Keratinocyte (primary cell): ENCODE results near the gene PTPRU. TPM values are rescaled to one million over a fixed set of nuclear protein-coding genes. Genes with fewer than 3 reads are reported as not detected.

Source experiments
- DNase-seq: peaks from one replicate; pipeline ENCODE4 v3.0.0-alpha.2; 2011; ENCODE audit warnings: low read depth, missing footprints, low spot score
- FAIRE-seq: peaks from 2 replicates; lab custom pipeline; 2011; peaks lifted over from hg19 to GRCh38; lab: Jason Lieb, UNC
- H2AFZ ChIP-seq: 2 replicates; pipeline ENCODE4 v1.6.0; 2012; ENCODE audit warnings: low read length, control low read depth, inconsistent platforms; ENCODE audit not compliant: control insufficient read depth
- H3K27ac ChIP-seq: 2 replicates; pipeline ENCODE4 v1.5.1; 2011; ENCODE audit warnings: low read length; ENCODE audit not compliant: control insufficient read depth, insufficient read depth
- H3K27me3 ChIP-seq: 3 replicates; pipeline ENCODE4 v1.6.0; 2011; ENCODE audit warnings: low read length; ENCODE audit not compliant: control insufficient read depth, insufficient read depth; ENCODE audit errors: extremely low read depth
- H3K36me3 ChIP-seq, 2 experiments: 2 replicates in 1 of 2; 3 replicates in 1 of 2; pipeline ENCODE4 v1.5.1; 2011; ENCODE audit warnings: low read length in 2 of 2, mild to moderate bottlenecking in 1 of 2; ENCODE audit not compliant: control insufficient read depth in 2 of 2, insufficient read depth in 2 of 2; ENCODE audit errors: extremely low read depth in 1 of 2
- H3K4me1 ChIP-seq: 3 replicates; pipeline ENCODE4 v1.5.1; 2011; ENCODE audit warnings: low read length; ENCODE audit not compliant: control insufficient read depth, insufficient read depth; ENCODE audit errors: extremely low read depth
- H3K4me2 ChIP-seq: 3 replicates; pipeline ENCODE4 v1.6.0; 2011; ENCODE audit warnings: low read depth, low read length; ENCODE audit not compliant: control insufficient read depth, insufficient read depth; ENCODE audit errors: extremely low read depth
- H3K4me3 ChIP-seq, 3 experiments: fragments of 200-600 bp in 1 of 3; sonication (generic) in 1 of 3; 2 replicates in 2 of 3; 3 replicates in 1 of 3; pipeline ENCODE4 v1.5.1; 2011 to 2016; ENCODE audit warnings: low read length in 3 of 3, mild to moderate bottlenecking in 3 of 3, control low read depth in 2 of 3, inconsistent platforms in 1 of 3, low read depth in 1 of 3, mixed read lengths in 1 of 3, mixed run types in 1 of 3, moderate library complexity in 1 of 3; ENCODE audit not compliant: control insufficient read depth in 2 of 3, insufficient read depth in 2 of 3; ENCODE audit errors: extremely low read depth in 1 of 3
- H3K79me2 ChIP-seq: 2 replicates; pipeline ENCODE4 v1.6.0; 2012; ENCODE audit warnings: low read length; ENCODE audit not compliant: control insufficient read depth, insufficient read depth
- H3K9ac ChIP-seq: 3 replicates; pipeline ENCODE4 v1.6.0; 2011; ENCODE audit warnings: low read length; ENCODE audit not compliant: control insufficient read depth, insufficient read depth; ENCODE audit errors: extremely low read depth
- H3K9me1 ChIP-seq: 3 replicates; pipeline ENCODE4 v1.6.0; 2011; ENCODE audit warnings: low read length; ENCODE audit not compliant: control insufficient read depth, insufficient read depth; ENCODE audit errors: extremely low read depth
- H3K9me3 ChIP-seq: 2 replicates; pipeline ENCODE4 v1.5.1; 2012; ENCODE audit warnings: low read depth, low read length; ENCODE audit not compliant: control insufficient read depth
- H4K20me1 ChIP-seq: 3 replicates; pipeline ENCODE4 v1.6.0; 2011; ENCODE audit warnings: low read length; ENCODE audit not compliant: control insufficient read depth, insufficient read depth; ENCODE audit errors: extremely low read depth
- EZH2 ChIP-seq: IDR thresholded peaks from one replicate; pipeline ENCODE4 v1.6.1; 2012; ENCODE audit warnings: inconsistent platforms, mild to moderate bottlenecking, low read length, moderate library complexity
- dilution Hi-C: fragments of 300-500 bp; cut with MboI; formaldehyde crosslinking; loops from one replicate; pipeline ENCODE4 v1.7.0; 2020; ENCODE audit warnings: low sequenced_read_pairs; ENCODE audit not compliant: extremely low pct_ligation_motif_present
- polyA plus RNA-seq, 5 experiments: library from polyadenylated mRNA; depleted of rRNA in 3 of 5; stranded (reverse) in 3 of 5; stranded (forward) in 1 of 5; unstranded in 1 of 5; fragments of >200 nt; gene quantifications; 1 replicate in 1 of 5; 2 replicates in 3 of 5; 3 replicates in 1 of 5; pipeline versions ENCODE4 v1.2.1 to v1.2.3, GENCODE V29; 2011 to 2012; ENCODE audit warnings: missing spikeins in 2 of 5, low read depth in 1 of 5, low replicate concordance in 1 of 5
- TF ChIP-seq, protein P1 (sequence below), 3 experiments: IDR thresholded peaks in 1 of 3; conservative IDR thresholded peaks in 1 of 3; optimal IDR thresholded peaks in 1 of 3; 2 replicates in 2 of 3; 3 replicates in 1 of 3; pipeline versions ENCODE3 to v1.5.1; 2011; ENCODE audit warnings: low read length in 3 of 3, mild to moderate bottlenecking in 3 of 3, moderate library complexity in 2 of 3, control low read depth in 1 of 3, inconsistent platforms in 1 of 3; ENCODE audit not compliant: insufficient read depth in 2 of 3; ENCODE audit errors: extremely low read depth in 1 of 3

The PTPRU gene
- polyA plus RNA-seq, 1 donor (not counting 4 experiments of a cell fraction or from before 2014, with no cell fraction given): 4.3 TPM

DNA sequence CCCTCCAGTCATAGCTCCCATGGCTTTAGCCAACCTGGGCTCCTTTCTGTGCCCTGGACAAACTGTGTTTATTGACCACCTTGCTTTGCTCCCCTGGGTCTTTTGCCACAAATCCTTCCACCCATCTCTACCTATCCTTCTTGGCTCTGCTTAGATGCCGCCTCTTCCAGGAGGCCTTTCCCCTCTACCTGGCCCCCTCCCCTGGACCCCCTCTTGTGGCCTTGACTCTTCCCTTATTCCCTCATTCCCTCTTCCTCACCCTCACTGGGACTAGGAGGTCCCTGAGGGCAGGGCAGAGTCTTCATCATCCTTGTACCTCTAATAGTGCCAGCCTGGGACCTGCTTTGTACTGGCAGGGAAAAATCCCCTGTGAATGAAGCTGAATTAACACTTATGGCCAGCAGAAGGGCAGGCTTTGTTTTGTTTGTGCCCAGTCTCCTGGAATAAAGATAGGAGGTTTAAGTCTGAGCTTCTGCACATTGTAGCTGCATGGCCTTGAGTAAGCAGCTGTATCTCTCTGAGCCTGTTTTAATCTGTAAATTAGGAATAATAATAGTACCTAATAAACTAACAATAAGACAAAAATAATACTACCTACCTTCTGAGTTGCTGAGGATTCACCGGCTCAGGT is 13.7 kb downstream of the PTPRU start:
- Histone ChIP-seq H3K27me3 (no peaks in the 10 kb centered on the region), H3K79me2 (no peaks in the 10 kb centered on the region), H2AFZ (no peak overlapping the region), H3K36me3 (no peaks in the 10 kb centered on the region), H4K20me1 (no peaks in the 10 kb centered on the region), H3K9ac (no peak overlapping the region), H3K4me2 (no peak overlapping the region), H3K4me1 (peaks cover 13% of the 10 kb centered on the region), H3K27ac (no peak overlapping the region), H3K9me1 (no peaks in the 10 kb centered on the region), H3K9me3 (no peaks in the 10 kb centered on the region), H3K4me3 (no peak overlapping the region)
- dilution Hi-C loops: loop anchor here (25.0 kb wide), 1 partner anchor 112 kb away; no protein-coding TSS in a partner anchor
- DNase-seq (no peak), FAIRE-seq (no peak)
- TF ChIP-seq, protein P1, sequence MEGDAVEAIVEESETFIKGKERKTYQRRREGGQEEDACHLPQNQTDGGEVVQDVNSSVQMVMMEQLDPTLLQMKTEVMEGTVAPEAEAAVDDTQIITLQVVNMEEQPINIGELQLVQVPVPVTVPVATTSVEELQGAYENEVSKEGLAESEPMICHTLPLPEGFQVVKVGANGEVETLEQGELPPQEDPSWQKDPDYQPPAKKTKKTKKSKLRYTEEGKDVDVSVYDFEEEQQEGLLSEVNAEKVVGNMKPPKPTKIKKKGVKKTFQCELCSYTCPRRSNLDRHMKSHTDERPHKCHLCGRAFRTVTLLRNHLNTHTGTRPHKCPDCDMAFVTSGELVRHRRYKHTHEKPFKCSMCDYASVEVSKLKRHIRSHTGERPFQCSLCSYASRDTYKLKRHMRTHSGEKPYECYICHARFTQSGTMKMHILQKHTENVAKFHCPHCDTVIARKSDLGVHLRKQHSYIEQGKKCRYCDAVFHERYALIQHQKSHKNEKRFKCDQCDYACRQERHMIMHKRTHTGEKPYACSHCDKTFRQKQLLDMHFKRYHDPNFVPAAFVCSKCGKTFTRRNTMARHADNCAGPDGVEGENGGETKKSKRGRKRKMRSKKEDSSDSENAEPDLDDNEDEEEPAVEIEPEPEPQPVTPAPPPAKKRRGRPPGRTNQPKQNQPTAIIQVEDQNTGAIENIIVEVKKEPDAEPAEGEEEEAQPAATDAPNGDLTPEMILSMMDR (optimal IDR thresholded peaks at IDR 0.05 in 1 of 3, IDR thresholded peaks at IDR 0.05 in 1 of 3, conservative IDR thresholded peaks at IDR 0.05 in 1 of 3; ENCODE audit: extremely low read depth in 1 of 3, insufficient read depth in 2 of 3, low read length in 3 of 3): no peak

DNA sequence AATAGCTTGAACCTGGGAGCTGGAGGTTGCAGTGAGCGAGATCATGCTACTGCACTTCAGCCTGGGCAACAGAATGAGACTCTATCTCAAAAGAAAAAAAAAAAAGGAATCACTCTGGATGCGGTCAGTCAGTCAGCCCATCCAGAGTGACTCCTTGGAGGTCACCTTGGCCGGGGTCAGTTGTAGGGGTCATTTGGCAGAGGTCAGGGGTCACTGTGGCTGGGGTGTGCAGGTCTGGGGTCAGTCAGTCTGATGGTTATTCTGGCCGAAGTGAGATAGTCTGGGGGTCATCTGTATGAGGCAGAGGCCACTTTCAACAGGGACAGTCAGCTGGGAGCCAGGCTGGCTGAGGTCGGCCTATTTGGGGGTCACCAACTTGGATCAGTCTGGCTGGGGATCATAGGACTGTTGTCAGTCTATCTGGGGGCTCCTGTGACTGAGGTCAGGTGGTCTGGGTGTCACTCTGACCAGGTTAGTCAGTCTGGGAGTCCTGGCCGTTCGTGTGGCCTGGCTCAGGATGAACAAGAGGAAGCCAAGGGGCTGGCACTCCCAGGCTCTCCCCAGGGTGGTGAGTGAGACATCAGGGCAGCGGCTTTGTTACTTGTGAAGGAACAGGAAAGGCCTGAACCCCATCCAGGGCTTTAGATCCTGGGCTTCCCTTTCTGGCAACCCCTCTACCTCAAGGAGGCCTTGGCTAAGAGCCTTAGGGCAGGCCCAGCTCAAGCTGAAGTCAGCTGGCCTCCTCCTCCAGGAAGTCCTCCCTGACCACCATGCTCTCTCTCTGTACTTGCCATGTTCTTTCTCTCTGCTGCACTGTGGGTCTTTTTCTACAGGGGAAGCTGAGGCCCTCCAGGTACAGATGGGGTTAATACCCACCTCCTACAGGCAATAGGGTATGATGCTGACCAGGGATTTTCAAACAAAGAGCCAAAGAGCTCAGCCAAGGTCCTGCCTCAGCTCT is 15.1 kb downstream of the PTPRU start:
- H3K4me1 ChIP-seq: peaks cover 13% of the 10 kb centered on the region
- no peaks in the 10 kb centered on the region for H3K27me3 ChIP-seq
- H3K9ac ChIP-seq: no peak overlapping the region
- no peaks in the 10 kb centered on the region for H4K20me1 ChIP-seq
- dilution Hi-C loops: no loop called here
- H3K9me3 ChIP-seq: no peaks in the 10 kb centered on the region
- H3K27ac ChIP-seq: no peak overlapping the region
- FAIRE-seq: no peak
- no peaks in the 10 kb centered on the region for H3K9me1 ChIP-seq
- no peak overlapping the region for H2AFZ ChIP-seq
- TF ChIP-seq EZH2: no peak
- TF ChIP-seq, protein P1 (optimal IDR thresholded peaks at IDR 0.05 in 1 of 3, IDR thresholded peaks at IDR 0.05 in 1 of 3, conservative IDR thresholded peaks at IDR 0.05 in 1 of 3; ENCODE audit: extremely low read depth in 1 of 3, insufficient read depth in 2 of 3, low read length in 3 of 3): no peak
- no peak overlapping the region for H3K4me3 ChIP-seq
- H3K4me2 ChIP-seq: no peak overlapping the region
- no peak for DNase-seq
- no peaks in the 10 kb centered on the region for H3K79me2 ChIP-seq
- no peaks in the 10 kb centered on the region for H3K36me3 ChIP-seq
